GM18505 (cell line): ENCODE measurements around the gene CFAP20.
A peak's percentile ranks its signal among the peaks of the same experiment; 100 is the strongest.

Source experiments
- ATAC-seq: cut with Tn5 transposase; IDR thresholded peaks from one replicate; pipeline ENCODE4 v1.9.1; 2021; ENCODE audit not compliant: unreplicated experiment
- POLR2A ChIP-seq: IDR thresholded peaks from 4 replicates; pipeline ENCODE4 v1.6.1; 2011; ENCODE audit warnings: borderline replicate concordance; ENCODE audit not compliant: insufficient read depth, insufficient read length; ENCODE audit errors: extremely low read depth

Gene CFAP20

DNA sequence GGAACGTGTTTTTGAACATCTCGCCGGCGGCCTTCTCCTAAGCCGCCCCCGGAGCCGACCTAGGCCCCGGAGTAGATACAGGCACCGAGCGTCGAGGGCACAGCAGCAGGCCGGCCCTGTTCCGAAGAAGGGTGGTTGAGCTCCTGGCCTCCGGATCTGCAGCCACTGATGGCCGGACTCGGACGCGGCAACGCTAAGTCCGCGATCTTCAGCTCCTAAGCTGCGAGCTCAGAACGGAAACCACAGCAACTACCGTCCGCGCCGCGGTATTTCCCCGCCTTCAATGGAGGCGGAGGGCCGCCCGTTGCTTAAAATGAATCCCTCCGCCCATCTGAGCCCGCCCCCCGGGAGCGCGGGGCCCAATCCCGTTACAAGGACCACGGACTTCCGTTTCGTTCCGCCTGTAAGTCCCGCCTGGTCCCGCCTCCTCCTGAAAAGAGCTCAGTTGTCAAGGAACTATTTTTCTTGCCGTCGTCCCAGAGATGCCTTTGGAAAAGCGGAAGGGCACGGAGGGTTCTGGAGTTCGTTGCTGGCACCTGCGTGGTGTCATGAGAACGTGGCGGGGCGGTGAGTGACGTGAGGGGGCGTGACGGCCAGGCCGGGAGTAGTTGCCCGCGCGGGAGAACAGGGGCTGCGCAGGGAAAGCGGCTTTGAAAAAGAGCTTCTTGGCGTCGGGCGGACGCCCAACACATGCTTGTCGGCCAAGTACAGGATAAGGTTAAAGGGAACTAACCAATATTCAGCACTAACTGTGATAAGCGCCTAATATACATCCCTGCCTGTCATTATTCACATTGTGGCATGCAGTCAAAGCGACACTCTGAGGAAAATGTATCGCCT is at the start of gene CFAP20:
Gene CFAP20 (minus strand): TSS at position 285 of the 840 bp plus-strand sequence. CDS start 266 bp downstream, at position 19.
- peak; percentile 85 for TF ChIP-seq POLR2A
- ATAC-seq, result peak; percentile 88

DNA sequence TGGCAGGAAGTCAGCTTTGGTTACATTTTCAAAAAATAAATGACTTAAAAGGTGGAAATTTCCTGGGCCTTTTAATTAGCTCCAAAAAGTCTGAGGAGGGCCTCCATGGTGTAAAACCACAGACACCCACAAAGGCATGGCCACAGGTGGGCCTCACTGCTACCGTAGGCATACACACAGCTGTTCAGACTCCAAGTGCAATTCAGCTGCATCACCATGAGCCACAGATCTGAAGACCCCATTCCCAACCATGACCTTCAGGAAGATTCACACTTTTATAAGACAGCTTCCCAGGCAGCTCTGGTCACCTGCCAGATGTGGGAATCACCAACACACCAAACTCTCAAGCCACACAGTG is 48.2 kb upstream of the CFAP20 start:
- ATAC-seq, result no peak
- TF ChIP-seq POLR2A, result no peak

DNA sequence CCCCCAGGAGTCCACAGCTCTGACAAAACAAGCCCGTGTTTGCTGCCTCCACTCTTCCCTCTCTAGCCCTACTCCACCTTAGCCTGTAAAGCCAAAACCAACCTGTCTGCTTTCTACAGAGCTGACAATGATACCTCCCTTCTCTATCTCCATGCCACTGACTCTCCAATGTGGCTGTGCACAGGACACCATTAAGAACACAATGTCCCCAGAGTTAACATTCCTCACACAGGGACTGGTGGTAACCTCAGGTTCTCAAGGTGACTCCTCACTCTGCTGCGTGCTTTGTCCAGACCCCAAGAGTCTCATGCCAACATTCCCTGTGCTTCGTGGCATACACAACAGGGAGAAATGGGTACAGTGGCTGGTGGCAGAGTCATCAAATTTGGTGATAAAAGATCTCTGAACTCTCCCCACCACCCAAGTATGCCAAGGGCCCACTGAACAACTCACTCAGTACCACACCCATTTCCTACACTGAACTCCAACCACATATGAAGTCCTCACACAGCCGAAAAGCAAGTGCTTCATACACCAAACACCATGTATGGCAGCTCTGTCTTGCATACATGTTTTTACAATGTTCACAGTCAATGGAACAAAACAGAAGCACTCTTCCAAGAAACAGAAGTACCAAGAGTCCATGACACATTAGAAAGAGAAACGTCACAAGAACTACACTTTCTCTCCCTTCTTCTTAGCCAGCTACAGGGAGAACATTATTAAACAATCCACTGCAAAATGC is 47.6 kb upstream of the CFAP20 start:
- TF ChIP-seq POLR2A, result no peak
- ATAC-seq, result no peak

DNA sequence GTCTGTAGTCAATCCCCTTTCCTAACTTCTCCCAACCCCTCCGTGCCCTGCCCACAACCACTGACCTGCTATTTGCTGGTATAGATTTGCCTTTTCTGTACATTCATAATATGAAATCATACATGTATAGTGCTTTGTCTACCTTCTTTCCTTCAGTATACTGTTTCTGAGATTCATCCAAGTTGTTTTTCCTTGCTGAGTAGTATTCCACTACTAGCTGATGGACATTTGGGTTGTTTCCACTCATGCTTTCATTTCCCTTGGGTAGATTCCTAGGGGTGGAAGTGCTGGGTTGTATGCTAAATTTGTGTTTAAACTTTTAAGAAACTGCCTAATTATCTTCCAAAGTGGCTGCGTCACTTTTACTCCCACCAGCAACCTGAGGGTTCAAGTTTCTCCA is 41.0 kb upstream of the CFAP20 start:
- TF ChIP-seq POLR2A, result no peak
- no peak for ATAC-seq

DNA sequence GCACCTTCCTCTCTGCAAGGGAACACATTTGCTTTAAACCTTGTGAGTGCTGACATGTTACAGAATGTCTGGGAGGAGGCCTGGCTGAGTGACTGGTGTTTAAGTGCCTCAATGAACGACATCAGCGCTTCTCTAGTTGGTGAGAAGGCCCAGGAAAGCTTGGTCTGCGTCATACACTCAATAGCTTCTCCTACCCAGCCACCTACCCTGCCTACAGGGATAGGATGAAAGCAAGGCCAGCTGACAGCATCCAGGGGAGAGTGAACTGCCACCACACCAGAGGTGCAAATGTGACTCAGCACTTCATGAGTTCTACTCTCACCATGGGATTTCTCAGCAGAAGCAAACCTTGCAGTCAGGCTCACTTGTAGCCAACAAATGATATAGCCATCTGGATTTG is 31.7 kb upstream of the CFAP20 start:
- ATAC-seq, result no peak
- no peak for TF ChIP-seq POLR2A

DNA sequence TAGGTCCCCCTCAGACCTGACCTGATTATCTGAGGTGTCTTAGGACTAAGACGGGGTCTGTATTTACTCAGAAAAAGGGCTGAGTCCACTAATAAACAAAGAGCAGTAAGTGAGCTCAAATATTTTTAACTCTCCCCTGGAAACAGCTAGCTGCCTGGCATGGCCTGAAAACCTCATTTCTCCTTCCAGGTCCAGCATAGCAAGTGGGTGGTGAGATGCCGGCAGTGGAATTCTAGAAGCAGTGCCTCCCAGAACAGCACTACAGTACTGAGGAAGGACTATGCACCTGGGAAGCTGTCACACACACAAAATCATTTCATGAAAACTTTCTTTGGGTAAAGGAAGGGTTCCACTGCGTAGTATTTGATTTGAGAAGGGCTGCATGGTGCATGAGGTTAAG is 29.5 kb upstream of the CFAP20 start:
- no peak for ATAC-seq
- TF ChIP-seq POLR2A, result no peak

DNA sequence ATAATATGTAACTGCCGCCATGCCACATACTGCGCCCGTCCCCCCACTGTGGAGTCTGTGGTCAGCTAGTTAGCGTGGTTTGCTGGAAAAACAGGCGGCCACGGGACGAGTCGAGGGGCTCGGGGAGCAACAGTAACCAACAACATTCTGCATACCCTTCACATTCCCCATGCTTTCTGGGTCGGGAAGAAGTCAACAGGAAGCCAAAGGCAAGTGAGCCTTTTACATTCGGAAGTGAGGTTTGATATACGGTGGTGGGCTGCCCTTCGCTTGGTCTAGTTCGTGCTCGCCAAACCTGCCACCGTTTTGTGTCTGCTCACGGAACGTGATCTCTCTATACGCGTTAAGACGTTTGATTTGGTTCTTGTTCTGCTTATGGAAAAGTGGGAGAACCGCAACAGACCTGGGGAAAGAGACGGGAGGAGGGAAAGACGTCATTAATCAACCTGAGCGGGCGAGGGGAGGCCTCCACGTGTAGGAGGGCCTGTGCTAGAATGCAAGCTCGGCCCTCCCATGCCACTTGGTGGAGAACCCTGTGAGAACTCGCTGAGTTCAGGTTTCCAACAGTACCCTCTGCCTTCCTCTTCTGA is 28.9 kb upstream of the CFAP20 start:
- ATAC-seq, result no peak
- no peak for TF ChIP-seq POLR2A

DNA sequence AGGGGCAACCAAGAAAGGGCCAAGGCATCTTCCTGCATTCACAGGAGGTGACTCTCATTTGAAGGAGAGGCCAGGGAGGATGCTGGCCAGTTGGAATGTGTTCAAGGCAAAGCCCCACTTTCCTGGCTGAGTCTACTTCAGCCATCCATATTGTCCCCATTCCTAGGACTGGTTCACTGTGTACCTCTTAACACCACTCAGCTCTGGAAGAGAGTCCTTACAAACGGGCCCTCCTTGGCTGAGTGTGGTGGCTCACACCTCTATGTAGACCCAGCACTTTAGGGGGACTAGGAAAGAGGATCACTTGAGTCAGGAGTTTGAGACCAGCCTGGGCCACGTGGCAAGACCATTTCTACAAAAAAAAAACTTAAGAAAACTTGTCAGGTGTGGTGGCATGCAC is 28.1 kb upstream of the CFAP20 start:
- no peak for TF ChIP-seq POLR2A
- no peak for ATAC-seq

DNA sequence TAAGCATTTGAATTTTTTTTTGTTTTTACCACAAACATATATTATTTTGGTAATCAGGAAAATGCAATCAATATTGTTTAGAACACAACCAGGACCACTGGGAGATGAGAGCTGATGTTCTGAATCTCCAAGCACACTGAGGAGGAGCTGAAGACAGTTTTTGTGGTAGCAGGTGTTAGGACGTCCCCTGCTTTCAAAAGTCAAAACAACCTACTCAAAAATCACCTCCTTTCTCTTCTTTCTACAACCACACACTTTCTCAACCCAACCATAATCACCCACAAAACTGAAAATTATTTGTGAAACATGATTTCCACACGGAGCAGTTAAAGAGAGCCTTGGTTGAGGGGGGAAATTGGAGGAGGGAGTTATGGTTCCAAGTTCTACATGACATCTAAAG is 26.7 kb upstream of the CFAP20 start:
- no peak for TF ChIP-seq POLR2A
- ATAC-seq, result no peak

DNA sequence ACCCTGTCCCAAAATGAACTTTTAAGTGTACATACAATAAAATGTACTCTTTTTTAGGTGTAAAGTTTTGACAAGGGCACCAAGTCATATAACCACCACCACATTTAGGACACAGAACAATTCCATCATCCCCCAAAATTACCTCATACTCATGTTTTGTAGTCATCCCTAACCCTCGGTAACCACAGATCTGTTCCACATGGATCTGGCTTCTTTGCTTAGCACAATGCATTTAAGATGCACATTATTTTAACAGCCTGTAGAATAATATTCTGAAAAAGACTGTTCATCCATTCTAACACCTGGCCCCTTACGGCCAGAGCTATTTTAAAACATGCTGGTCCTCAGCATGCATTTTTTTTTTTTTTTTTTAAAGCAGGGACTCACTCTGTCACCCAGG is 25.2 kb upstream of the CFAP20 start:
- no peak for ATAC-seq
- no peak for TF ChIP-seq POLR2A

DNA sequence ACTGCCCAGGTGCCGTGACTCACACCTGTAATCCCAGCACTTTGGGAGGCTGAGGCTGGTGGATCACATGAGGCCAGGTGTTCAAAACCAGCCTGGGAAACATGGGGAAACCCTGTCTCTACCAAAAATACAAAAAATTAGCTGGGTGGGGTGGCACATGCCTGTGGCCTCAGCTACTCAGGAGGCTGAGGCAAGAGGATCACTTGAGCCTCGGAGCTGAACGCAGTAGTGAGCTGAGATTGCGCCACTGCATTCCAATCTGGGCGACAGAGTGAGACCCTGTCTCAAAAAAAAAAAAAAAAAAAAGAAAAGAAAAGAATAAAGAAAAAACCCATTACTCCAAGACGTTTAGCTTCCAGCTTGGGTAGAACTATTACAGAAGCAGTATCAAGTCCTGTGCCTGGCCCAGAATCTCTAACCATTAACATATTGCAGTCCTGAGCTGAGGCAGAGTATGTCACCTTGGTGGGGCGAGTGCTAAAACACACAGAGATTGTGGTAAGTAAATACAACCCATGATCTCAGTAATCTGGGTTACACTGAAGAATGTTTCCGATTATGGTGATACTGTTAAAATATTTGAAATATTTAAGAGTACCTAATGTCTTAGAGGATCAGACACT is 23.2 kb upstream of the CFAP20 start:
- TF ChIP-seq POLR2A, result no peak
- no peak for ATAC-seq

DNA sequence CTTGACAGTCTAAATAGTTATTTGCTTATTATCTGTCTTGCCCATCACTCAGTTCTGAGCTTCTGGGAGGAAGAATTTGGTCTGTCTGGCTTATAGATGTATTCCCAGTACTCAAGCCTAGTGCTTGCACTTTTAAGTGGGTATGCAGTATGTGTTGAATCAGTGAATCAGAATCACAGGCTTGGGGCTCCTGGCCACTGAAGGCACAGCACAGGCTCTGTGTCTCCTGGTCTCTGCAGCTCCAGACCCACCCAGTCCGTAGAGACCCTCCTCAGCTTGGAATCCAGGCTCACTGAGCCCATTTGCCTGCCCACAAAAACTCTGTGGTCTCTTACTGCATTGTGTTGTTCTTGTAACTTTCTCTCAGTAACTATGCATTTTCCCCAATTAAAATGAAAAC is 19.3 kb upstream of the CFAP20 start:
- TF ChIP-seq POLR2A, result no peak
- ATAC-seq, result no peak

DNA sequence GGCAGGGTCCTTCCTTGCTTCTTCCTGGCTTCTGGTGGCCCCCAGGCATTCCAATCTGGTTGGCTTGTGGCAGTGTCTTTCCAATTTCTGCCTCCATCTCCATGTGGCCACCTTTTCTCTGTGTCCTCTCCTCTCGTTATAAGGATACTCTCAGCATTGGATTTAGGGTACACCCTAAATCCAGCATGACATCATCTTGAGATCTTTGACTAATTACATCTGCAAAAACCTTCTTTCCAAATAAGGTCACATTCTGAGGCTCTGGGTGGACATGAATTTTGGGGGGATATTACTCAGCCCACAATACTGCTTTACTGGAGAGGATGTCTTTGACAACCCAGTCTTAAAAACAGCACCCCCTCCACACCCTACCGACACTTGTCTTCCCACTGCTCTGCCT is 18.9 kb upstream of the CFAP20 start:
- no peak for ATAC-seq
- TF ChIP-seq POLR2A, result no peak
